Loucy (cell line): Measurements from ENCODE around the gene RCN1.

ENCODE experiments used
- CTCF ChIP-seq: fragments of 200-600 bp; sonication (generic); conservative IDR thresholded peaks from 2 replicates; pipeline ENCODE4 v1.5.1; 2014; ENCODE audit warnings: mild to moderate bottlenecking, antibody characterized with exemption, low read length
- EZH2phosphoT487 ChIP-seq: fragments of 200-600 bp; IDR thresholded peaks from 2 replicates; pipeline ENCODE4 v1.6.1; 2018; ENCODE audit warnings: antibody characterized with exemption, mild to moderate bottlenecking, moderate library complexity, borderline replicate concordance

- TF ChIP-seq CTCF (no peak), EZH2phosphoT487 (no peak)
These were observed 8.6 kb downstream of the RCN1 start for GRCh38 chr11:32099516-32099915.
